Astrocyte (in vitro differentiated cells and primary cell): ENCODE data around the gene TMEM219.
"Not testable (repeated sequence)": the region's sequence is repeated elsewhere in the genome, so short reads cannot be mapped to it uniquely, and the experiment has no call there.

Experiments
- CTCF ChIP-seq: IDR thresholded peaks from 2 replicates; pipeline ENCODE4 v1.5.1; 2011; ENCODE audit warnings: low read depth, mild to moderate bottlenecking, inconsistent platforms, low read length, moderate library complexity; ENCODE audit not compliant: insufficient read depth
- EZH2 ChIP-seq: IDR thresholded peaks from 2 replicates; pipeline ENCODE4 v1.6.1; 2012; ENCODE audit warnings: mild to moderate bottlenecking, low read length, inconsistent platforms; ENCODE audit not compliant: insufficient read depth

- not testable (repeated sequence) for TF ChIP-seq CTCF, EZH2
Measured at GRCh38 chr16:30015450-30015849, 53.6 kb downstream of the TMEM219 start.
